SK-N-SH treated with all-trans-retinoic acid at 6 μM for 48 hours (cell line): ENCODE measurements around the gene MEIKIN.

Experiments used
- ATAC-seq: fragments of 200-7000 bp; cut with Tn5 transposase; 3 replicates; pipeline ENCODE4 v1.9.1; 2020; ENCODE audit warnings: mild to moderate bottlenecking, moderate library complexity
- ARNTL ChIP-seq: fragments of 450-650 bp; formaldehyde crosslinking; IDR thresholded peaks from 2 replicates; pipeline ENCODE4 v1.5.0; 2020; ENCODE audit warnings: low read depth, mild to moderate bottlenecking, moderate library complexity, borderline replicate concordance
- BACH2 ChIP-seq: fragments of 250-450 bp; sonication (Bioruptor Pico); IDR thresholded peaks from 2 replicates; pipeline ENCODE4 v1.9.0; 2021; ENCODE audit warnings: mild to moderate bottlenecking, borderline replicate concordance
- CREB5 ChIP-seq: fragments of 250-450 bp; sonication (Bioruptor Pico); IDR thresholded peaks from 2 replicates; pipeline ENCODE4 v1.5.1; 2020; ENCODE audit warnings: low read depth, mild to moderate bottlenecking, moderate library complexity
- CSDC2 ChIP-seq: fragments of 250-450 bp; sonication (Bioruptor Pico); IDR thresholded peaks from 2 replicates; pipeline ENCODE4 v1.5.0; 2020; ENCODE audit warnings: mild to moderate bottlenecking, moderate library complexity
- ESRRG ChIP-seq: fragments of 250-450 bp; sonication (Bioruptor Pico); IDR thresholded peaks from 2 replicates; pipeline ENCODE4 v1.6.1; 2021; ENCODE audit warnings: mild to moderate bottlenecking
- GLIS3 ChIP-seq: fragments of 250-450 bp; sonication (Bioruptor Pico); IDR thresholded peaks from 2 replicates; pipeline ENCODE4 v1.5.0; 2020; ENCODE audit warnings: mild to moderate bottlenecking, moderate library complexity
- ISL1 ChIP-seq: fragments of 250-450 bp; sonication (Bioruptor Pico); IDR thresholded peaks from 2 replicates; pipeline ENCODE4 v2.1.2; 2022; ENCODE audit warnings: mild to moderate bottlenecking, moderate library complexity
- OSR1 ChIP-seq: fragments of 250-450 bp; sonication (Bioruptor Pico); IDR thresholded peaks from 2 replicates; pipeline ENCODE4 v1.8.0; 2022; ENCODE audit warnings: moderate library complexity, mild to moderate bottlenecking, inconsistent platforms
- PATZ1 ChIP-seq: fragments of 250-450 bp; sonication (Bioruptor Pico); IDR thresholded peaks from 2 replicates; pipeline ENCODE4 v1.8.0; 2020; ENCODE audit warnings: mild to moderate bottlenecking, moderate library complexity, borderline replicate concordance
- POU6F1 ChIP-seq: fragments of 250-450 bp; sonication (Bioruptor Pico); IDR thresholded peaks from 2 replicates; pipeline ENCODE4 v1.8.0; 2021; ENCODE audit warnings: low read depth, mild to moderate bottlenecking, moderate library complexity, borderline replicate concordance
- PPARA ChIP-seq: fragments of 250-450 bp; sonication (Bioruptor Pico); IDR thresholded peaks from 2 replicates; pipeline ENCODE4 v1.5.0; 2020; ENCODE audit warnings: mild to moderate bottlenecking, borderline replicate concordance
- RARB ChIP-seq: fragments of 250-450 bp; sonication (Bioruptor Pico); IDR thresholded peaks from 2 replicates; pipeline ENCODE4 v1.8.0; 2021; ENCODE audit warnings: mild to moderate bottlenecking, moderate library complexity
- SNAI2 ChIP-seq: fragments of 250-450 bp; sonication (Bioruptor Pico); IDR thresholded peaks from 2 replicates; pipeline ENCODE4 v1.5.0; 2020; ENCODE audit warnings: mild to moderate bottlenecking, moderate library complexity
- TCF4 ChIP-seq: fragments of 250-450 bp; sonication (Bioruptor Pico); IDR thresholded peaks from 2 replicates; pipeline ENCODE4 v1.8.0; 2021; ENCODE audit warnings: mild to moderate bottlenecking, moderate library complexity, borderline replicate concordance
- TOX ChIP-seq: fragments of 250-450 bp; sonication (Bioruptor Pico); IDR thresholded peaks from 2 replicates; pipeline ENCODE4 v1.8.0; 2021; ENCODE audit warnings: mild to moderate bottlenecking, moderate library complexity, borderline replicate concordance
- TSHZ2 ChIP-seq: fragments of 250-450 bp; sonication (Bioruptor Pico); IDR thresholded peaks from 2 replicates; pipeline ENCODE4 v1.5.0; 2020; ENCODE audit warnings: mild to moderate bottlenecking, moderate library complexity
- ZC3H10 ChIP-seq: fragments of 250-450 bp; sonication (Bioruptor Pico); IDR thresholded peaks from 2 replicates; pipeline ENCODE4 v1.5.1; 2021; ENCODE audit warnings: mild to moderate bottlenecking, moderate library complexity
- ZFP3 ChIP-seq: fragments of 250-450 bp; sonication (Bioruptor Pico); IDR thresholded peaks from 2 replicates; pipeline ENCODE4 v1.5.0; 2020; ENCODE audit warnings: mild to moderate bottlenecking, moderate library complexity
- ZFP30 ChIP-seq: fragments of 450-650 bp; formaldehyde crosslinking; IDR thresholded peaks from 2 replicates; pipeline ENCODE4 v1.5.0; 2022; ENCODE audit warnings: mild to moderate bottlenecking, moderate library complexity
- ZNF565 ChIP-seq: fragments of 450-650 bp; formaldehyde crosslinking; conservative IDR thresholded peaks from 2 replicates; pipeline ENCODE4 v1.5.0; 2020; ENCODE audit warnings: low read depth, mild to moderate bottlenecking, moderate library complexity
- ZNF70 ChIP-seq: fragments of 450-650 bp; formaldehyde crosslinking; IDR thresholded peaks from 2 replicates; pipeline ENCODE4 v1.5.0; 2020; ENCODE audit warnings: mild to moderate bottlenecking, moderate library complexity
- ZNF8 ChIP-seq: fragments of 450-650 bp; formaldehyde crosslinking; IDR thresholded peaks from 2 replicates; pipeline ENCODE4 v1.5.0; 2020; ENCODE audit warnings: mild to moderate bottlenecking, moderate library complexity

MEIKIN gene

GRCh38 chr5:131942016-131942415 lies 3.4 kb downstream of the MEIKIN start:
- ATAC-seq: no peak
- no peak for TF ChIP-seq ZNF8 (CRISPR knock-in tag)
- no peak for TF ChIP-seq TSHZ2 (CRISPR knock-in tag)
- TF ChIP-seq CREB5 (CRISPR knock-in tag): no peak
- no peak for TF ChIP-seq ZFP3
- TF ChIP-seq ESRRG (CRISPR knock-in tag): no peak
- TF ChIP-seq ZNF70 (CRISPR knock-in tag): no peak
- TF ChIP-seq ZFP30: no peak
- TF ChIP-seq ZC3H10: no peak
- no peak for TF ChIP-seq PATZ1
- TF ChIP-seq SNAI2: no peak
- TF ChIP-seq CSDC2 (CRISPR knock-in tag): no peak
- no peak for TF ChIP-seq TOX (CRISPR knock-in tag)
- TF ChIP-seq BACH2 (CRISPR knock-in tag): no peak
- TF ChIP-seq PPARA: no peak
- no peak for TF ChIP-seq TCF4 (CRISPR knock-in tag)
- no peak for TF ChIP-seq ZNF565 (CRISPR knock-in tag)
- TF ChIP-seq ISL1: no peak
- TF ChIP-seq GLIS3 (CRISPR knock-in tag): no peak
- TF ChIP-seq, all 23 proteins: peak for 0

GRCh38 chr5:131939690-131940345 lies 5.6 kb downstream of the MEIKIN start:
- TF ChIP-seq OSR1 (CRISPR knock-in tag) (no peak), ESRRG (CRISPR knock-in tag) (no peak), PATZ1 (no peak), TCF4 (CRISPR knock-in tag) (no peak), RARB (CRISPR knock-in tag) (no peak), TSHZ2 (CRISPR knock-in tag) (no peak), BACH2 (CRISPR knock-in tag) (no peak), POU6F1 (no peak), ZFP30 (no peak), ZFP3 (no peak), PPARA (no peak), CSDC2 (CRISPR knock-in tag) (no peak), ZNF565 (CRISPR knock-in tag) (no peak), ZNF8 (CRISPR knock-in tag) (no peak), ARNTL (CRISPR knock-in tag) (no peak), ZC3H10 (no peak), CREB5 (CRISPR knock-in tag) (no peak), TOX (CRISPR knock-in tag) (no peak)
- no peak for ATAC-seq
